D721Med (cell line): ENCODE results near the gene POU6F2.

Experiments used
- DNase-seq: peaks from one replicate; pipeline ENCODE4 v3.0.0; 2011; ENCODE audit warnings: low spot score; ENCODE audit not compliant: insufficient read length
- FAIRE-seq: peaks from 2 replicates; lab custom pipeline; 2011; peaks lifted over from hg19 to GRCh38; lab: Jason Lieb, UNC
- CTCF ChIP-seq: IDR thresholded peaks from 2 replicates; pipeline ENCODE4 v1.5.1; 2012; ENCODE audit warnings: mild to moderate bottlenecking, control low read depth; ENCODE audit not compliant: insufficient read depth; ENCODE audit errors: missing control alignments

Gene POU6F2

GRCh38 chr7:39152701-39153100, 175.0 kb downstream of the POU6F2 start:
- no peak for DNase-seq
- TF ChIP-seq CTCF = no peak
- no peak for FAIRE-seq

- DNase-seq (no peak), FAIRE-seq (no peak)
- TF ChIP-seq CTCF = no peak
These were observed 175.4 kb downstream of the POU6F2 start for GRCh38 chr7:39153113-39153512.

GRCh38 chr7:39153647-39154046, 175.9 kb downstream of the POU6F2 start:
- DNase-seq (no peak), FAIRE-seq (no peak)
- TF ChIP-seq CTCF = no peak

GRCh38 chr7:39154815-39155214, 177.1 kb downstream of the POU6F2 start:
- no peak for DNase-seq
- no peak for TF ChIP-seq CTCF
- no peak for FAIRE-seq

GRCh38 chr7:39158367-39158766, 180.7 kb downstream of the POU6F2 start:
- FAIRE-seq = no peak
- TF ChIP-seq CTCF = no peak
- no peak for DNase-seq

DNA sequence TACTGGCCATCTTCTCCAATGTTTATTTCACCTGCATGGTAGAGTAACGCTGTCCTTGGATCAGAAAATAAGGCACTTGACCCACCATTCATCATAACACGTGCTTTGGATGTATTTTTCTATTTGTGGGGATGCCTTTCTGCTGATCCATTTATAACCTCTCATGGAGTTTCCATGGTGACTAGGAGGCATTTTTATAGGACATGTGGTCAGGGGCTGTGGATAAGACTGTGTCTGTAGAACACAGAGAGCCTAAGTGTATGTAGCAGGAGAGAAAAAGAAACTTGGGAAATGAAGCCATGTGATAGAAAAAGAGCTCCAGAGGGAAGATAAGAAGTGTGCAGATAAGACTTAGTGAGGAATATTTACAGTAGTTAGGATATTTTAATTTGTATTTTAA, 184.2 kb downstream of the POU6F2 start:
- no peak for FAIRE-seq
- no peak for DNase-seq
- no peak for TF ChIP-seq CTCF

GRCh38 chr7:39164887-39165286, 187.2 kb downstream of the POU6F2 start:
- FAIRE-seq (no peak), DNase-seq (no peak)
- TF ChIP-seq CTCF = no peak
